PFSK-1 (cell line): ENCODE data around the gene ARHGAP15.

ENCODE experiments used
- POLR2AphosphoS5 ChIP-seq: IDR thresholded peaks from 2 replicates; pipeline ENCODE4 v1.6.1; 2012; ENCODE audit warnings: low read depth, mild to moderate bottlenecking, control low read depth, low read length, moderate library complexity
- SIN3A ChIP-seq: IDR thresholded peaks from 2 replicates; pipeline ENCODE4 v1.6.1; 2012; ENCODE audit warnings: mild to moderate bottlenecking, low read length, moderate library complexity, borderline replicate concordance; ENCODE audit not compliant: insufficient read depth
- TF ChIP-seq, protein P1 (sequence below), 2 experiments: IDR thresholded peaks; 2 replicates each; pipeline versions ENCODE4 v1.6.1 to v1.8.0; 2011 to 2012; ENCODE audit warnings: low read depth in 2 of 2, low read length in 2 of 2, control low read depth in 1 of 2, inconsistent platforms in 1 of 2, mild to moderate bottlenecking in 1 of 2, moderate library complexity in 1 of 2; ENCODE audit not compliant: insufficient read depth in 1 of 2

DNA sequence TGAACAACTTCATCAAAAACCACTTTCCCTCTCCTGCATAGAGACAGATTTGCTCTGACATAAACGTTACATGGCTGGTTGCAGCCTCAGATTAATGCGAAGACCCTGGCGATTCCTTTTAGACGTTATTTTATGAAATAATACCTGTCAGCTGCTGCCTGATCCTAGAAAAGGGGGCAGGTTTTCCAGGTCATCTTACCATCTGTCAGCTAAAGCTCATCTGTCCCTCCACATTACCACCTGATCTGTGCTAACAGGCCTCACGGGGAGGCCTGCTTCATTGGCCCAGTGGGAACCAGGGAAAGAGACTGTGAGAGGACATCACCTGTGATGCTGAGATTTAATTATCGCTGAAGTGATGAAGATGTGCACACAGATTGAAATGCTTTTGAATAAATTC lies 261.0 kb downstream of the ARHGAP15 start:
- TF ChIP-seq, protein P1, sequence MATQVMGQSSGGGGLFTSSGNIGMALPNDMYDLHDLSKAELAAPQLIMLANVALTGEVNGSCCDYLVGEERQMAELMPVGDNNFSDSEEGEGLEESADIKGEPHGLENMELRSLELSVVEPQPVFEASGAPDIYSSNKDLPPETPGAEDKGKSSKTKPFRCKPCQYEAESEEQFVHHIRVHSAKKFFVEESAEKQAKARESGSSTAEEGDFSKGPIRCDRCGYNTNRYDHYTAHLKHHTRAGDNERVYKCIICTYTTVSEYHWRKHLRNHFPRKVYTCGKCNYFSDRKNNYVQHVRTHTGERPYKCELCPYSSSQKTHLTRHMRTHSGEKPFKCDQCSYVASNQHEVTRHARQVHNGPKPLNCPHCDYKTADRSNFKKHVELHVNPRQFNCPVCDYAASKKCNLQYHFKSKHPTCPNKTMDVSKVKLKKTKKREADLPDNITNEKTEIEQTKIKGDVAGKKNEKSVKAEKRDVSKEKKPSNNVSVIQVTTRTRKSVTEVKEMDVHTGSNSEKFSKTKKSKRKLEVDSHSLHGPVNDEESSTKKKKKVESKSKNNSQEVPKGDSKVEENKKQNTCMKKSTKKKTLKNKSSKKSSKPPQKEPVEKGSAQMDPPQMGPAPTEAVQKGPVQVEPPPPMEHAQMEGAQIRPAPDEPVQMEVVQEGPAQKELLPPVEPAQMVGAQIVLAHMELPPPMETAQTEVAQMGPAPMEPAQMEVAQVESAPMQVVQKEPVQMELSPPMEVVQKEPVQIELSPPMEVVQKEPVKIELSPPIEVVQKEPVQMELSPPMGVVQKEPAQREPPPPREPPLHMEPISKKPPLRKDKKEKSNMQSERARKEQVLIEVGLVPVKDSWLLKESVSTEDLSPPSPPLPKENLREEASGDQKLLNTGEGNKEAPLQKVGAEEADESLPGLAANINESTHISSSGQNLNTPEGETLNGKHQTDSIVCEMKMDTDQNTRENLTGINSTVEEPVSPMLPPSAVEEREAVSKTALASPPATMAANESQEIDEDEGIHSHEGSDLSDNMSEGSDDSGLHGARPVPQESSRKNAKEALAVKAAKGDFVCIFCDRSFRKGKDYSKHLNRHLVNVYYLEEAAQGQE (IDR thresholded peaks at IDR 0.05; ENCODE audit: insufficient read depth in 1 of 2, low read depth in 2 of 2, low read length in 2 of 2), result no peak
- TF ChIP-seq SIN3A, result no peak
- no peak for TF ChIP-seq POLR2AphosphoS5
